ENCODE data around the gene MXRA8. TPM values are rescaled to one million over a fixed set of nuclear protein-coding genes. Genes with fewer than 3 reads are reported as not detected.

MXRA8 gene
- total and polyA plus RNA-seq, 9 of the 15 experiments (the other 6 are each of a cell fraction or from before 2014, with no cell fraction given): 0.66 to 11.3 (median 6.3) TPM

GRCh38 chr1:1325288-1326074 lies 32.9 kb downstream of the MXRA8 start (continued):
- TF ChIP-seq ZNF143 (CRISPR knock-in tag; IDR thresholded peaks at IDR 0.05): no peak
- no peak for TF ChIP-seq TCF15 (CRISPR knock-in tag; IDR thresholded peaks at IDR 0.05)
- 0 out of 2 replicates have a peak, but pooled peaks have one; percentile 5 for TF ChIP-seq CEBPG (CRISPR knock-in tag; IDR thresholded peaks at IDR 0.05)
- no peak for TF ChIP-seq CEBPG (tag; conservative IDR thresholded peaks at IDR 0.05 in 1 of 2, IDR thresholded peaks at IDR 0.05 in 1 of 2)
- no peak for TF ChIP-seq ZNF121 (CRISPR knock-in tag; conservative IDR thresholded peaks at IDR 0.05)
- TF ChIP-seq HOXB6 (CRISPR knock-in tag; IDR thresholded peaks at IDR 0.05; ENCODE audit: borderline replicate concordance): no peak
- TF ChIP-seq HMGXB4 (CRISPR knock-in tag; IDR thresholded peaks at IDR 0.05): peak; percentile 12; the same call in 1 of the 2 replicates
- no peak for TF ChIP-seq SMAD3 (CRISPR knock-in tag; conservative IDR thresholded peaks at IDR 0.05)
- TF ChIP-seq HINFP (tag; conservative IDR thresholded peaks at IDR 0.05; ENCODE audit: low read depth): no peak
- no peak for TF ChIP-seq ZNF780A (CRISPR knock-in tag; IDR thresholded peaks at IDR 0.05)
- no peak for TF ChIP-seq ZNF609 (CRISPR knock-in tag; IDR thresholded peaks at IDR 0.05; ENCODE audit: borderline replicate concordance)
- no peak for TF ChIP-seq CREB1 (IDR thresholded peaks at IDR 0.05)
- no peak for TF ChIP-seq CREB1 (CRISPR knock-in tag; IDR thresholded peaks at IDR 0.05)
